ENCODE measurements around the gene MAML2.
A peak's percentile ranks its signal among the peaks of the same experiment; 100 is the strongest.

MAML2 gene

DNA sequence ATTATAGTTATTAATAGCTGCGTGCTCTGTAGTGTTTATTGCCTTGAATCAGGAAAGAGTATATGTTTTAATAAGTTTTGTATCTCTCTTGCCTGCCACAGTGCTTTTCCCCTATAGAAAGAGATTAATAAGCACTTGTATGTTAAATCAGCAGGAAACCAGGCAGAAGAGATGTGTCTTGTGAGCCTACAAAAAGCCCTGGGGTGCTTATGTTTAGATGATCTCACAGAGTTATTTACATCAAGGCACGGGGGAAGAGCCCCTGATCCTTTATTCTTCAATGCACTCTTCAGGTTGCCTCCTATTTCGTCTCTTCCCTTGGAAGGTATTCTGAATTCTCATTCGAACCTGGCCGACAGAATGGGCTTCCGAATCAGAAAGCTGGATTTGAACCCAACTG is 183.0 kb downstream of the MAML2 start:
- no peak for TF ChIP-seq CTCF (IDR thresholded peaks at IDR 0.05; ENCODE audit: extremely low read depth, missing control alignments)
- DNase-seq (ENCODE audit: low spot score), result no peak

GRCh38 chr11:96158126-96158525 is 184.9 kb downstream of the MAML2 start:
- DNase-seq (ENCODE audit: low spot score), result no peak
- no peak for TF ChIP-seq CTCF (IDR thresholded peaks at IDR 0.05; ENCODE audit: extremely low read depth, missing control alignments)

- TF ChIP-seq CTCF (IDR thresholded peaks at IDR 0.05; ENCODE audit: extremely low read depth, missing control alignments), result no peak
- no peak for DNase-seq (ENCODE audit: low spot score)
Observed at GRCh38 chr11:96157517-96157873, 185.5 kb downstream of the MAML2 start.

DNA sequence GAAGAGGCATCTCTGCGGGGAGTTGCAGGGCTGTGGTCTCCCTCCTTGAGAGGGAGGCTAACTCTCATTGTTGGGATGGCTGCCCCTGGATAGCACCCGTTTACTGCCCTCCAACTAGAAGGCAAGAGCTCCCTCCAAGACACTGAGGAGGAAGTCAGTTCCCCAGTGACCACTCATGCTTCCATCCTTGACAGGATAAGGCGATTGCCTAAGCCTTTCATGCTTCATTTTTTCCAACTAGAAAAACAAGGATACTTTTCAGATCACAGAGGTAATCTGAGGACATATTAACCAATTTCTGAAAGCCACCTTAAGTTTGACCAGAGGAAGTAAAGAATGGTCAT is 186.6 kb downstream of the MAML2 start:
- no peak for TF ChIP-seq CTCF (IDR thresholded peaks at IDR 0.05; ENCODE audit: extremely low read depth, missing control alignments)
- no peak for DNase-seq (ENCODE audit: low spot score)

- TF ChIP-seq CTCF (IDR thresholded peaks at IDR 0.05; ENCODE audit: extremely low read depth, missing control alignments), result no peak
- DNase-seq (ENCODE audit: low spot score), result peak; percentile 66
Observed at GRCh38 chr11:96155627-96156378, 187.2 kb downstream of the MAML2 start.

DNA sequence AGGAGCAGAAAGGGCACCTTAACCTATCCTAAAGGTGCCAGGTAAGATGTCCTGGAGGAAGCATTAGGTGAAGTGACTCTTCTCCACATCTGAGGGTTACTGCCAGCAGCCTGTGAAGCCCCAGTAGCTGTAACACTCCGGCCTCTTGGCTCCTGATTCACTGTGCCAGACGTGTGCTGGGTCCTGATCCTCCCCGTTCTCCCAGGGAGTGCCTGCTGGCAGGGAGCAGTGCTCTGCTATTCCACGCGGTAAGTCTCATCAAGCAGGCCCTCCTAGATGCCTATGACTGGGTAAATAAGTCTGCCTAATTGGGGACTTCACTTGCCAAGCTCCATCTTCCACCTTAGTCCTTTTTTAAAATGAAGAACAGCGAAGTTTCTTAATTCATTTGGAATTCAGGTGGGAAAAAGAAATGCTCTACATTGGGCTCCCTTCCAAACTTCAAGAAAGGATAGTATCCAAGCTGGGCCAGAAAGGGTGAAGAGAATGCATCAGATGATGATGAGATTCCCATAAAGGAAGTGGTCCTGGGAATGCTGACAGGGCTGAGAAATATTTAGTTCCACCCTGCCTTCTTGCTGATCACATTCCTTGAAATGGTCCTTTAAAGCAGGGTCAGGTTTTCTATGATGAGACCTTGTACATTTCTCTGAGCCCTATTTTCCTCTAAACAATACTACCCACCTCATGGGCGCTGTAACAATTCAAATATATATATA is 188.0 kb downstream of the MAML2 start:
- TF ChIP-seq CTCF (IDR thresholded peaks at IDR 0.05; ENCODE audit: extremely low read depth, missing control alignments), result no peak
- no peak for DNase-seq (ENCODE audit: low spot score)

DNA sequence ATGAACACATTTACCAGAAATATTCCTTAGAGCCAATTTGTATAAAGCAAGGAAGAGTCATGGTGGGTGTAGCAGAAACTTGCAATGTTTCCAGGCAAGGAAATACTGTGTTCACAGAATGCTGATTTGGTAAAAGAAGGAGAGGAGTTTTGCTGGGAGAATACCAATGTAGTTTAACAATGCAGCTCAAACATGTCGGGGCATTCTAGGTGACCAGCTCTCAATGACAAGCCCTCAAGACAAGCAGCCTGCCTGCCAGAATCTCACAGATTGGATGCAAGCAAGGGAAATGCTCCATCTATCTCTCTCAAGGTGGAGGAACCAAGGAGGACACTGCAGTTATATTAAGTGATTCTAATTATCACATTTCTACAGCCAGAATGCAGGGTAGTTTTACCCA is 190.4 kb downstream of the MAML2 start:
- no peak for TF ChIP-seq CTCF (IDR thresholded peaks at IDR 0.05; ENCODE audit: extremely low read depth, missing control alignments)

More for the DNA sequence above, 190.4 kb downstream of the MAML2 start:
- DNase-seq (ENCODE audit: low spot score), result no peak

All from GM20000 (cell line).